K562 (cell line): ENCODE measurements around the gene IFNGR1. TPM values are rescaled to one million over a fixed set of nuclear protein-coding genes. Genes with fewer than 3 reads are reported as not detected.

Source experiments
- ATAC-seq: fragments of 200-7000 bp; cut with Tn5 transposase; 3 replicates; pipeline ENCODE4 v1.9.1; 2020; ENCODE audit warnings: moderate library complexity
- BruUV-seq: library from RNA; stranded (reverse); fragments of 400-500 nt; replicated peaks from 2 replicates; lab custom pipeline; 2021; lab: Mats Ljungman, UMichigan
- CTCF ChIA-PET: fragments of 300-600 bp; formaldehyde crosslinking; extraction: SDS; loops from one replicate; lab custom pipeline; 2021; ENCODE audit warnings: low intra/inter-chr PET ratio; lab: Yijun Ruan, JAX
- POLR2A ChIA-PET: fragments of 300-600, 350-650 bp; sonication (Branson Sonifier 250); formaldehyde crosslinking; extraction: SDS; loops from one replicate; lab custom pipeline; 2021; ENCODE audit warnings: antibody characterized with exemption, inconsistent platforms; lab: Yijun Ruan, JAX
- DNase-seq, 4 experiments: peaks; one replicate each; pipeline versions ENCODE4 v3.0.0 to v3.0.0-alpha.2; 2011 to 2018; ENCODE audit warnings: low spot score in 3 of 4, mixed read lengths in 3 of 4; ENCODE audit errors: extremely low read depth in 1 of 4
- FAIRE-seq: peaks from 2 replicates; lab custom pipeline; 2011; peaks lifted over from hg19 to GRCh38; lab: Jason Lieb, UNC
- H2AFZ ChIP-seq: 2 replicates; pipeline ENCODE4 v1.6.0; 2011; ENCODE audit warnings: low read depth, low read length, control low read depth, inconsistent platforms
- H3K27ac ChIP-seq: fragments of 200-600 bp; 3 replicates; pipeline ENCODE4 v1.8.0; 2011; ENCODE audit warnings: low read depth, mild to moderate bottlenecking, control low read depth, inconsistent platforms, low read length, moderate library complexity, mixed read lengths; ENCODE audit errors: extremely low read depth
- H3K27me3 ChIP-seq, 2 experiments: fragments of 300-600 bp in 1 of 2; 2 replicates in 1 of 2; 3 replicates in 1 of 2; pipeline versions ENCODE4 v1.6.0 to v1.8.0; 2011; ENCODE audit warnings: inconsistent platforms in 2 of 2, low read length in 2 of 2, mild to moderate bottlenecking in 1 of 2, mixed read lengths in 1 of 2, moderate library complexity in 1 of 2; ENCODE audit not compliant: control insufficient read depth in 2 of 2, insufficient read depth in 2 of 2
- H3K36me3 ChIP-seq: fragments of 300-600 bp; 3 replicates; pipeline ENCODE4 v1.8.0; 2011; ENCODE audit warnings: mild to moderate bottlenecking, low read length, inconsistent platforms; ENCODE audit not compliant: control insufficient read depth, insufficient read depth
- H3K4me1 ChIP-seq, 2 experiments: fragments of 200-600 bp in 1 of 2; replicated peaks in 1 of 2; 2 replicates in 1 of 2; 3 replicates in 1 of 2; pipeline versions ENCODE4 v1.5.1 to v1.8.0; 2011; ENCODE audit warnings: inconsistent platforms in 2 of 2, low read length in 2 of 2, mild to moderate bottlenecking in 1 of 2, mixed read lengths in 1 of 2, moderate library complexity in 1 of 2; ENCODE audit not compliant: control insufficient read depth in 2 of 2, insufficient read depth in 2 of 2
- H3K4me2 ChIP-seq: 2 replicates; pipeline ENCODE4 v1.6.1; 2011; ENCODE audit warnings: low read length, control low read depth, inconsistent platforms, mixed read lengths; ENCODE audit not compliant: insufficient read depth
- H3K4me3 ChIP-seq: fragments of 200-600 bp; sonication (generic), shearing (Covaris generic); 2 replicates; pipeline ENCODE4 v1.5.1; 2016; ENCODE audit warnings: control low read depth, inconsistent platforms
- H3K79me2 ChIP-seq: fragments of 200-600 bp; 3 replicates; pipeline ENCODE4 v1.8.0; 2011; ENCODE audit warnings: low read length, inconsistent platforms; ENCODE audit not compliant: control insufficient read depth, insufficient read depth
- H3K9ac ChIP-seq, 2 experiments: 2 replicates each; pipeline versions ENCODE4 v1.6.0 to v1.6.1; 2011; ENCODE audit warnings: low read depth in 2 of 2, low read length in 2 of 2, control low read depth in 1 of 2, inconsistent platforms in 1 of 2, mild to moderate bottlenecking in 1 of 2, mixed read lengths in 1 of 2; ENCODE audit not compliant: insufficient read depth in 1 of 2
- H3K9me1 ChIP-seq: one replicate; pipeline ENCODE4 v1.6.0; 2011; ENCODE audit warnings: inconsistent platforms, mild to moderate bottlenecking, low read length, moderate library complexity; ENCODE audit not compliant: control insufficient read depth, insufficient read depth
- H3K9me3 ChIP-seq: replicated peaks from 2 replicates; pipeline ENCODE4 v1.5.1; 2011; ENCODE audit warnings: low read depth, low read length, inconsistent platforms; ENCODE audit not compliant: control insufficient read depth, insufficient read depth
- H4K20me1 ChIP-seq: replicated peaks from 2 replicates; pipeline ENCODE4 v1.6.1; 2011; ENCODE audit warnings: low read length, inconsistent platforms, mixed read lengths; ENCODE audit not compliant: control insufficient read depth, insufficient read depth
- ASH1L ChIP-seq: fragments of 450-650 bp; IDR thresholded peaks from 2 replicates; pipeline ENCODE4 v1.6.1; 2018; ENCODE audit warnings: borderline replicate concordance, mild to moderate bottlenecking, low read depth; ENCODE audit not compliant: partially characterized antibody
- CREB3 ChIP-seq: fragments of 450-650 bp; conservative IDR thresholded peaks from 2 replicates; pipeline ENCODE4 v1.6.1; 2016; ENCODE audit warnings: missing genetic modification characterization, low read depth, mild to moderate bottlenecking, missing compliant biosample characterization, moderate library complexity
- HMBOX1 ChIP-seq: sonication (generic); IDR thresholded peaks from 2 replicates; pipeline ENCODE4 v1.6.1; 2016
- HMG20A ChIP-seq: fragments of 450-650 bp; formaldehyde crosslinking; conservative IDR thresholded peaks from 2 replicates; pipeline ENCODE4 v1.4.0; 2020; ENCODE audit warnings: mild to moderate bottlenecking, mixed read lengths
- L3MBTL2 ChIP-seq: fragments of 450-650 bp; IDR thresholded peaks from 2 replicates; pipeline ENCODE4 v1.6.1; 2016; ENCODE audit warnings: mild to moderate bottlenecking, moderate library complexity
- NR2C2 ChIP-seq, 2 experiments: fragments of 200-800 bp in 1 of 2; sonication (Bioruptor generic) in 1 of 2; sonication (generic) in 1 of 2; formaldehyde crosslinking in 1 of 2; IDR thresholded peaks; 2 replicates each; pipeline versions ENCODE4 v1.6.1 to v1.8.0; 2016 to 2022; ENCODE audit warnings: mild to moderate bottlenecking in 1 of 2, missing compliant biosample characterization in 1 of 2, missing genetic modification characterization in 1 of 2, missing genetic modification reagents in 1 of 2
- NRF1 ChIP-seq, 2 experiments: fragments of 450-650 bp; IDR thresholded peaks in 1 of 2; conservative IDR thresholded peaks in 1 of 2; 2 replicates each; pipeline ENCODE4 v1.6.1; 2014; ENCODE audit warnings: mild to moderate bottlenecking in 2 of 2
- RAD21 ChIP-seq, 2 experiments: fragments of 250-450 bp in 1 of 2; fragments of 450-650 bp in 1 of 2; sonication (Bioruptor Pico) in 1 of 2; formaldehyde crosslinking in 1 of 2; IDR thresholded peaks in 1 of 2; conservative IDR thresholded peaks in 1 of 2; 2 replicates each; pipeline versions ENCODE4 v1.4.0 to v1.8.0; 2020 to 2022; ENCODE audit warnings: mild to moderate bottlenecking in 2 of 2, moderate library complexity in 1 of 2
- ZBTB17 ChIP-seq: fragments of 450-650 bp; formaldehyde crosslinking; IDR thresholded peaks from 2 replicates; pipeline ENCODE4 v1.4.0; 2020; ENCODE audit warnings: mild to moderate bottlenecking
- ZNF324 ChIP-seq: fragments of 250-450 bp; sonication (Bioruptor Pico); IDR thresholded peaks from 2 replicates; pipeline ENCODE4 v1.4.0; 2020; ENCODE audit warnings: mild to moderate bottlenecking
- ZNF592 ChIP-seq: fragments of 450-650 bp; IDR thresholded peaks from 2 replicates; pipeline ENCODE4 v1.6.1; 2017; ENCODE audit warnings: antibody characterized with exemption, mild to moderate bottlenecking
- WGBS: fragments of 100-300 bp; shearing (Covaris generic); methylation state at CpG from one replicate; pipeline ENCODE4 v1.1.6; 2016; ENCODE audit warnings: low coverage, mixed read lengths; ENCODE audit not compliant: insufficient coverage; ENCODE audit errors: missing lambda C conversion rate; 5-methylcytosine and 5-hydroxymethylcytosine counted together
- in situ Hi-C: fragments of 300-500 bp; cut with MboI; formaldehyde crosslinking; loops from 4 replicates; pipeline ENCODE4 v1.15.0; 2018; ENCODE audit warnings: inconsistent platforms, mixed read lengths
- intact Hi-C: fragments of 100-400 bp; cut with micrococcal nuclease; formaldehyde crosslinking; loops from 2 replicates; pipeline ENCODE4 v1.14.2; 2022
- polyA plus RNA-seq, 8 experiments: library from polyadenylated mRNA; depleted of rRNA in 4 of 8; stranded (reverse) in 5 of 8; unstranded in 3 of 8; fragments of >200 nt; fragmentation: Nextera tagmentation in 2 of 8; fragmentation: Illumina TruSeq in 1 of 8; extraction: Ambion mirVana in 2 of 8; extraction: Trizol in 1 of 8; gene quantifications; 2 replicates each; pipeline versions ENCODE4 v1.2.1 to v1.2.3, GENCODE V29; 2011 to 2014; ENCODE audit warnings: inconsistent platforms in 1 of 8, missing spikeins in 1 of 8
- total RNA-seq, 7 experiments: library from RNA; depleted of rRNA in 6 of 7; stranded (reverse); fragments of >200 nt in 6 of 7; fragmentation: Illumina TruSeq in 2 of 7; extraction: Trizol in 2 of 7; gene quantifications; 2 replicates each; pipeline versions ENCODE4 v1.2.1 to v1.2.3, GENCODE V29; 2011 to 2021; ENCODE audit warnings: low replicate concordance in 1 of 7

IFNGR1 gene
- total and polyA plus RNA-seq, 9 of the 15 experiments (the other 6 are each of a cell fraction or from before 2014, with no cell fraction given): 14.7 to 47.0 (median 26.7) TPM

GRCh38 chr6:137219664-137220252 lies 573 bp upstream of the IFNGR1 start:
- CTCF ChIA-PET: no interaction called here
- Histone ChIP-seq H3K9ac (peak overlapping the region; percentile 73 to 94; a peak in 3 of 4 replicates), H4K20me1 (peaks cover 4% of the 10 kb centered on the region; the same call in 1 of the 2 replicates), H3K27me3 (no peaks in the 10 kb centered on the region), H3K79me2 (peaks cover 44% of the 10 kb centered on the region), H3K9me3 (no peaks in the 10 kb centered on the region), H3K36me3 (no peaks in the 10 kb centered on the region), H3K9me1 (no peaks in the 10 kb centered on the region), H3K4me1 (peaks cover 14 to 43% of the 10 kb centered on the region in 2 experiments), H3K4me2 (peak overlapping the region; percentile 99), H3K27ac (peak overlapping the region; percentile 77; the same call in 2 of the 3 replicates), H3K4me3 (peak overlapping the region; percentile 79), H2AFZ (peak overlapping the region; percentile 99)
- intact Hi-C loops: no loop called here
- FAIRE-seq: no peak
- POLR2A ChIA-PET: interaction anchor here (0.5 kb wide), 1 partner anchor 197 kb away, joined by 3 read pairs; no protein-coding TSS in a partner anchor
- DNase-seq: no peak
- in situ Hi-C loops: no loop called here
- no TSS peak for BruUV-seq
- WGBS: 56% methylated on average over 6 of the region's 6 CpGs
- ATAC-seq: no peak
- TF ChIP-seq HMG20A (CRISPR knock-in tag) (peak; percentile 67; the same call in 1 of the 2 replicates), L3MBTL2 (peak; percentile 1; the same call in 1 of the 2 replicates), HMBOX1 (0 out of 2 replicates have a peak, but pooled peaks have one; percentile 5), CREB3 (tag) (peak; percentile 57; the same call in 1 of the 2 replicates), NRF1 (conservative IDR thresholded peaks at IDR 0.05 in 1 of 2, IDR thresholded peaks at IDR 0.05 in 1 of 2) (peak in 1 of 2 experiments; percentile 59), RAD21 (CRISPR knock-in tag; conservative IDR thresholded peaks at IDR 0.05 in 1 of 2, IDR thresholded peaks at IDR 0.05 in 1 of 2) (no peak; a peak in 1 of 4 replicates), ZNF324 (CRISPR knock-in tag) (no peak), ZBTB17 (CRISPR knock-in tag) (0 out of 2 replicates have a peak, but pooled peaks have one; percentile 8), ZNF592 (peak; percentile 9; the same call in 1 of the 2 replicates), ASH1L (no peak), NR2C2 (CRISPR knock-in tag; IDR thresholded peaks at IDR 0.05) (no peak), NR2C2 (tag; IDR thresholded peaks at IDR 0.05) (peak; percentile 93)
